ENCODE measurements around the gene PROX1. TPM values are rescaled to one million over a fixed set of nuclear protein-coding genes. Genes with fewer than 3 reads are reported as not detected.

PROX1 gene
- total RNA-seq, 2 experiments from 2014 or later: 0.03 TPM; not detected in 1

DNA sequence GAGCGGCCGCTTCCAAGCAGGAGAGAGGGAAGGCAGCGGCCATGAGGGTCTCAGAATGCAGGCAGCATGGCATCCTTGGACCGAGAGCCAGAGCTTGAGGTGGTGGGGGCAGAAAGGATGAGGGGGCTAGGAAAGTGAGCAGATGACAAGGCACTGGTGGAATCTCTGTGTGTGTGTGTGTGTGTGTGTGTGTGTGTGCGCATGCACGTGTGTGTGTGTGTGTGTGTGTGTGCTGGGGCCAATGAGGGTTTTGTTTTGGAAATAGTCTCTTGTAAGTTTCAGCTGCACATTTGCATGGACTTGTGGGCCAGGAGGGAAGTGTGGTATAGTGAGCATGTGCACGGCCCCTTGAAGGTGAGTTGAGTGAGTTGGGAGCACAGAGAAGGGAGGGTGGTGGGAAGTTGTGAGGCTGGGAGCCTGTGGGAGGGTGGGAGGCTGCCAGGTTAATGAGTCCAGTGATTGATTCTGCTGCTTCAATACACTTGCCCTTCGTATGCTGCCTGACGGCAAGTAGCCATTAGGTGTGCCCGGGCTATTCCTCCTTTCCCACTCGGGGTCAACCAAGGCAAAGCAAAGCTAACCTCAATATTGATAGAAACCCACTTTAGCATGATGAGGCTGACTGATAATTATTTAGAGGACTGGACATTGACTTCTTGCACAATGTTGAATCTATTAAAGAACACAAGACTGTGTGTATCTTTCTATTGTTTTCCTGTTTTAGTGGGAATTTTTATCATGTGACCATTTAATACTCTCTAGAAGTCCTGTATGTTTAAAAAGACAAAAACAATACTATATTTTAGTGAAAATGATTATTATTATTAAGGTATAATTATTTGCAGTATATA lies 80.3 kb downstream of the PROX1 start:
- Mint-ChIP-seq H3K4me1 (ENCODE audit: low read depth) (no peaks in the 10 kb centered on the region), H3K4me3 (no peak overlapping the region), H3K36me3 (ENCODE audit: low read depth) (no peaks in the 10 kb centered on the region), H3K9me3 (no peaks in the 10 kb centered on the region), H3K27me3 (peaks cover 6% of the 10 kb centered on the region), H3K27ac (no peak overlapping the region)
- Histone ChIP-seq H3K27ac (ENCODE audit: low read depth in 1 of 2, low read length in 2 of 2) (no peak overlapping the region), H3K9me3 (ENCODE audit: control insufficient read depth in 1 of 2, insufficient read depth in 1 of 2, low read length in 2 of 2) (no peaks in the 10 kb centered on the region), H3K27me3 (ENCODE audit: control insufficient read depth in 1 of 2, insufficient read depth in 2 of 2, low read length in 2 of 2) (peaks cover 0 to 4% of the 10 kb centered on the region in 2 experiments), H3K4me3 (ENCODE audit: low read length) (no peak overlapping the region), H3K36me3 (ENCODE audit: insufficient read depth, low read length) (no peaks in the 10 kb centered on the region), H3K4me1 (ENCODE audit: insufficient read depth, low read length) (no peaks in the 10 kb centered on the region)
- ChIA-PET CTCF (interaction anchor here (0.6 kb wide), 1 partner anchor 27 kb away, joined by 3 read pairs; no protein-coding TSS in a partner anchor), POLR2A (no interaction called here)
- no peak for DNase-seq
- TF ChIP-seq, protein P1, sequence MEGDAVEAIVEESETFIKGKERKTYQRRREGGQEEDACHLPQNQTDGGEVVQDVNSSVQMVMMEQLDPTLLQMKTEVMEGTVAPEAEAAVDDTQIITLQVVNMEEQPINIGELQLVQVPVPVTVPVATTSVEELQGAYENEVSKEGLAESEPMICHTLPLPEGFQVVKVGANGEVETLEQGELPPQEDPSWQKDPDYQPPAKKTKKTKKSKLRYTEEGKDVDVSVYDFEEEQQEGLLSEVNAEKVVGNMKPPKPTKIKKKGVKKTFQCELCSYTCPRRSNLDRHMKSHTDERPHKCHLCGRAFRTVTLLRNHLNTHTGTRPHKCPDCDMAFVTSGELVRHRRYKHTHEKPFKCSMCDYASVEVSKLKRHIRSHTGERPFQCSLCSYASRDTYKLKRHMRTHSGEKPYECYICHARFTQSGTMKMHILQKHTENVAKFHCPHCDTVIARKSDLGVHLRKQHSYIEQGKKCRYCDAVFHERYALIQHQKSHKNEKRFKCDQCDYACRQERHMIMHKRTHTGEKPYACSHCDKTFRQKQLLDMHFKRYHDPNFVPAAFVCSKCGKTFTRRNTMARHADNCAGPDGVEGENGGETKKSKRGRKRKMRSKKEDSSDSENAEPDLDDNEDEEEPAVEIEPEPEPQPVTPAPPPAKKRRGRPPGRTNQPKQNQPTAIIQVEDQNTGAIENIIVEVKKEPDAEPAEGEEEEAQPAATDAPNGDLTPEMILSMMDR (IDR thresholded peaks at IDR 0.05): no peak
- ATAC-seq (ENCODE audit: poor library complexity): no peak
- intact Hi-C loops (cut with DNase I, micrococcal nuclease): no loop called here

DNA sequence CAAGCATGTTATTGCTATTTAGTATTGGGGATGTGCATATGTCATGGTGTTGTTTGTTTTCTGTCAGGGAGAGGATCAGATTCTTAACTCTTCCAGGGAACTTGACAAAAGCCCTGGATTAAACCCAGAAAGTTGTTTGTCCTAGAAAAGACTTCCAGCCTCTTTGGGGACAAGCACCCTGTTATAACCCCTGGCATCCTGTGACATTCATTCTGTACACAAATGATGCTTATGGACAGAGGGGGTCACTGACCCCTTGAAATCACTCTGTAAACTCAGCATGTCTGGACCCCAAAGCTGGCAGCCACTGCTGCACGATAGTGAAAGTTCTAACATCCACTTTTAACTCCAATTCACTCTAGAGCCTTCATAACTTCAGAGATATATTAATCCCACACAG lies 81.2 kb downstream of the PROX1 start:
- H3K9me3 ChIP-seq (ENCODE audit: control insufficient read depth in 1 of 2, insufficient read depth in 1 of 2, low read length in 2 of 2): no peaks in the 10 kb centered on the region
- H3K36me3 ChIP-seq (ENCODE audit: insufficient read depth, low read length): no peaks in the 10 kb centered on the region
- Mint-ChIP-seq H3K4me3 (no peak overlapping the region), H3K27ac (no peak overlapping the region), H3K9me3 (no peaks in the 10 kb centered on the region), H3K27me3 (peaks cover 10% of the 10 kb centered on the region), H3K4me1 (ENCODE audit: low read depth) (no peaks in the 10 kb centered on the region), H3K36me3 (ENCODE audit: low read depth) (no peaks in the 10 kb centered on the region)
- DNase-seq: no peak
- H3K27me3 ChIP-seq (ENCODE audit: control insufficient read depth in 1 of 2, insufficient read depth in 2 of 2, low read length in 2 of 2): peaks cover 0 to 4% of the 10 kb centered on the region in 2 experiments
- ChIA-PET CTCF (no interaction called here), POLR2A (no interaction called here)
- no peak for ATAC-seq (ENCODE audit: poor library complexity)
- H3K4me1 ChIP-seq (ENCODE audit: insufficient read depth, low read length): no peaks in the 10 kb centered on the region
- no peak overlapping the region for H3K27ac ChIP-seq (ENCODE audit: low read depth in 1 of 2, low read length in 2 of 2)
- H3K4me3 ChIP-seq (ENCODE audit: low read length): no peak overlapping the region
- intact Hi-C loops (cut with DNase I, micrococcal nuclease): no loop called here
- TF ChIP-seq, protein P1 (IDR thresholded peaks at IDR 0.05): no peak

DNA sequence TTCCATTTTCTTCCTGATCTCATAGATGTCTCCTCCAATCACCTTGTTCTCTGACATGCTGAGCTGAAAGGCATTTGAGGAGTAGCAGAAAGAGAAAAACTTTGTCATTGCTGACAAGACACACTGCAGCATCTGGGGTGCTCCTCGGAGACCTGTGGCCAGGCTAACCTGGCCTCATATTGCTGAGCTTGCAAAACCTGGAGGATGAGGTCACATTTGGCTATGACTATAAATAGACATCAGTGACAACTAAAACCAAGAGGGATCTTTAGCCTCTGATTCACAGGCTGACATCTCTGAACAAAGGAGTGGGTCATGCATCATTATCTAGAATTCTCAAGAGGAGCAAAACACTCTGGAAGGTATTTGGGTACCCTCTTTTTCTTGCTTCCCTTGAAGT lies 83.7 kb downstream of the PROX1 start:
- no peaks in the 10 kb centered on the region for H3K4me1 ChIP-seq (ENCODE audit: insufficient read depth, low read length)
- no peak for DNase-seq
- no peak overlapping the region for H3K4me3 ChIP-seq (ENCODE audit: low read length)
- ATAC-seq (ENCODE audit: poor library complexity): no peak
- H3K4me3 Mint-ChIP-seq: no peak overlapping the region
- H3K9me3 ChIP-seq (ENCODE audit: control insufficient read depth in 1 of 2, insufficient read depth in 1 of 2, low read length in 2 of 2): no peaks in the 10 kb centered on the region
- no peaks in the 10 kb centered on the region for H3K36me3 ChIP-seq (ENCODE audit: insufficient read depth, low read length)
- H3K36me3 Mint-ChIP-seq (ENCODE audit: low read depth): no peaks in the 10 kb centered on the region
- peaks cover 19% of the 10 kb centered on the region for H3K27me3 Mint-ChIP-seq
- no peaks in the 10 kb centered on the region for H3K9me3 Mint-ChIP-seq
- H3K27ac Mint-ChIP-seq: no peak overlapping the region
- intact Hi-C loops (cut with DNase I, micrococcal nuclease): no loop called here
- ChIA-PET POLR2A (no interaction called here), CTCF (no interaction called here)
- peaks cover 0 to 4% of the 10 kb centered on the region in 2 experiments for H3K27me3 ChIP-seq (ENCODE audit: control insufficient read depth in 1 of 2, insufficient read depth in 2 of 2, low read length in 2 of 2)
- TF ChIP-seq, protein P1 (IDR thresholded peaks at IDR 0.05): no peak
- H3K27ac ChIP-seq (ENCODE audit: low read depth in 1 of 2, low read length in 2 of 2): no peak overlapping the region
- no peaks in the 10 kb centered on the region for H3K4me1 Mint-ChIP-seq (ENCODE audit: low read depth)
